ENCODE data around the gene DCBLD1.
A peak's percentile ranks its signal among the peaks of the same experiment; 100 is the strongest.

DCBLD1 gene

DNA sequence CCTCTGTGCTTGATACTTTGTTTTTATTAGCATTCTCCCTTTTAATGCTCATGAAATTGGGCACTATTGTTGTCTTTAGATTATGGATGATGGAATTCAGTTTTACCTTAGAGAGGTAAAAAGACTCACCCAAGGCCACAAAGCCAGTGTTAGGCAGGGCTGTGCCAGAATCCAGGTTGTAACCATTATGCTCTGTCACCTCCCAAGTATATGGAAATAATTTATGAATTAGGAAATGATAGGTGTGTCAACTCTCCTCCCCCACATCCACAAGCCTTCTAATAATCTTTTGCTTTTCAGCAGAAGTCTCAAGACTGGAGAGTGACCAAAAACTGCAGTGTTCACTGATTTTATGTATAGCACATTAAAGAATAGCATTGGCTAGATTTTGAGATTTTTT, 13.0 kb downstream of the DCBLD1 start:
- DNase-seq (ENCODE audit: low read depth): no peak
- no peak for TF ChIP-seq CTCF (IDR thresholded peaks at IDR 0.05; ENCODE audit: low read depth, low read length)
- TF ChIP-seq MYC (IDR thresholded peaks at IDR 0.05; ENCODE audit: low read depth, low read length): no peak
- TF ChIP-seq, protein P1, sequence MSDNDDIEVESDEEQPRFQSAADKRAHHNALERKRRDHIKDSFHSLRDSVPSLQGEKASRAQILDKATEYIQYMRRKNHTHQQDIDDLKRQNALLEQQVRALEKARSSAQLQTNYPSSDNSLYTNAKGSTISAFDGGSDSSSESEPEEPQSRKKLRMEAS (IDR thresholded peaks at IDR 0.05; ENCODE audit: low read depth, low read length): no peak
- TF ChIP-seq POLR2A (IDR thresholded peaks at IDR 0.05; ENCODE audit: extremely low read depth, insufficient read length): no peak
- no peak overlapping the region for H3K4me3 ChIP-seq (ENCODE audit: low read depth, low read length)

- TF ChIP-seq MYC (IDR thresholded peaks at IDR 0.05; ENCODE audit: low read depth, low read length) (no peak), CTCF (IDR thresholded peaks at IDR 0.05; ENCODE audit: low read depth, low read length) (no peak), POLR2A (IDR thresholded peaks at IDR 0.05; ENCODE audit: extremely low read depth, insufficient read length) (no peak)
- TF ChIP-seq, protein P1 (IDR thresholded peaks at IDR 0.05; ENCODE audit: low read depth, low read length): no peak
- no peak overlapping the region for H3K4me3 ChIP-seq (ENCODE audit: low read depth, low read length)
- no peak for DNase-seq (ENCODE audit: low read depth)
Observed at GRCh38 chr6:117495869-117496268, 13.4 kb downstream of the DCBLD1 start.

DNA sequence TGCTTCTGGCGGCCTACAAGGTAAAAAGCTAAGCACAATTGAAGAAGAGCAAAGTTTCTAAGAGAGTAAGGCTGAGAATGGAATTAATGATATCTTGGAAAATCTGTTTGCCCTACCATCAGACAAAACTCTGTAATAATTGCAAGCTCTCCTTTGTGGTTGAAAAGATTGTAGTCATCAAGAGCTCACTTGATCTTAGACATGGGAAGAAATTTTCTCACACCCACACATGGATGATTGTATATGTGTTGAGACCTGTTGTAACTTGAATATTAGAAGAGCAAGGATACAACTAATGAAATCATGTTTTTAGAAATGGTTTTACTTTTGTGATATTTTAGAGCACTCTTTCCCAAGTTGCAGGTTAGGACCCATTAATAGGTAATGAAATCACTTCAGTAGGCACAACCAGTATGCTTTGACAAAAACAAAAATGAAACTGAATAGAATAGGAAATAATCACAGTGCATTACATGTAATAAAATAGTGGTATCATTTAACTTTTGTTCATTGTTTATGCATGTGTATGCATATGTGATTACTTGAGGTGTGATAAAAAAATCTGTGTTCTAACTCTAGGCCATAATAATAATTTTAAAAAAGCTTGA, 14.0 kb downstream of the DCBLD1 start:
- H3K4me3 ChIP-seq (ENCODE audit: low read depth, low read length): no peak overlapping the region
- DNase-seq (ENCODE audit: low read depth): no peak
- TF ChIP-seq POLR2A (IDR thresholded peaks at IDR 0.05; ENCODE audit: extremely low read depth, insufficient read length): no peak
- no peak for TF ChIP-seq CTCF (IDR thresholded peaks at IDR 0.05; ENCODE audit: low read depth, low read length)
- no peak for TF ChIP-seq MYC (IDR thresholded peaks at IDR 0.05; ENCODE audit: low read depth, low read length)
- TF ChIP-seq, protein P1 (IDR thresholded peaks at IDR 0.05; ENCODE audit: low read depth, low read length): no peak

- TF ChIP-seq CTCF (IDR thresholded peaks at IDR 0.05; ENCODE audit: low read depth, low read length) (no peak), MYC (IDR thresholded peaks at IDR 0.05; ENCODE audit: low read depth, low read length) (no peak), POLR2A (IDR thresholded peaks at IDR 0.05; ENCODE audit: extremely low read depth, insufficient read length) (no peak)
- TF ChIP-seq, protein P1 (IDR thresholded peaks at IDR 0.05; ENCODE audit: low read depth, low read length): no peak
- no peak overlapping the region for H3K4me3 ChIP-seq (ENCODE audit: low read depth, low read length)
- no peak for DNase-seq (ENCODE audit: low read depth)
Observed at GRCh38 chr6:117497237-117497636, 14.8 kb downstream of the DCBLD1 start.

GRCh38 chr6:117498159-117498558, 15.7 kb downstream of the DCBLD1 start:
- no peak overlapping the region for H3K4me3 ChIP-seq (ENCODE audit: low read depth, low read length)
- DNase-seq (ENCODE audit: low read depth): peak; percentile 88
- TF ChIP-seq MYC (IDR thresholded peaks at IDR 0.05; ENCODE audit: low read depth, low read length): 0 out of 2 replicates have a peak, but pooled peaks have one; percentile 6
- TF ChIP-seq, protein P1 (IDR thresholded peaks at IDR 0.05; ENCODE audit: low read depth, low read length): 0 out of 2 replicates have a peak, but pooled peaks have one; percentile 34
- no peak for TF ChIP-seq CTCF (IDR thresholded peaks at IDR 0.05; ENCODE audit: low read depth, low read length)
- TF ChIP-seq POLR2A (IDR thresholded peaks at IDR 0.05; ENCODE audit: extremely low read depth, insufficient read length): no peak
